ENCODE data around the gene PTPN1.
"Not testable (repeated sequence)": the region's sequence is repeated elsewhere in the genome, so short reads cannot be mapped to it uniquely, and the experiment has no call there.

Gene PTPN1

DNA sequence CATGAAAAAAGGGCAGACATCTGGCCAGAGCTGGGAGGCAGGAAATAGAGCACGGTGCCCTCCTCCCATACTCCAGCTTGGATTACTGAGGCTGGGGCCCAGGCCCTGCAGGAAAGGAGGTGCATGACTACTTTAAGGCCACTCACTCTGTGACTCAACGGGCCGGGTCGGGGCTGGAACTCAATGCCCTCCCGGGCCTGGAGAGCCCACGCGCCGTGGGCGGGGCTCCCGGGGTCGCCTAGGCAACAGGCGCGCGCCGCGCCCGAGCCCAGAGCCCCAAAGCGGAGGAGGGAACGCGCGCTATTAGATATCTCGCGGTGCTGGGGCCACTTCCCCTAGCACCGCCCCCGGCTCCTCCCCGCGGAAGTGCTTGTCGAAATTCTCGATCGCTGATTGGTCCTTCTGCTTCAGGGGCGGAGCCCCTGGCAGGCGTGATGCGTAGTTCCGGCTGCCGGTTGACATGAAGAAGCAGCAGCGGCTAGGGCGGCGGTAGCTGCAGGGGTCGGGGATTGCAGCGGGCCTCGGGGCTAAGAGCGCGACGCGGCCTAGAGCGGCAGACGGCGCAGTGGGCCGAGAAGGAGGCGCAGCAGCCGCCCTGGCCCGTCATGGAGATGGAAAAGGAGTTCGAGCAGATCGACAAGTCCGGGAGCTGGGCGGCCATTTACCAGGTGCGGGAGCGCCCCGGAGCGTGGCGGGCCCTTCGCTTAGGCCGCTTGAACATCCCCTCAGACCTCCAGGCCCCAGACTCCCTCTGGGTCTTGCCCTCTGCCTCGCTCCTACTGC lies at the start of gene PTPN1:
Gene PTPN1, plus strand, starts transcription at position 461 of the 783 bp plus-strand sequence. Its CDS starts 145 bp downstream, at position 606.
- DNase-seq: peak; percentile 97 to 99

DNA sequence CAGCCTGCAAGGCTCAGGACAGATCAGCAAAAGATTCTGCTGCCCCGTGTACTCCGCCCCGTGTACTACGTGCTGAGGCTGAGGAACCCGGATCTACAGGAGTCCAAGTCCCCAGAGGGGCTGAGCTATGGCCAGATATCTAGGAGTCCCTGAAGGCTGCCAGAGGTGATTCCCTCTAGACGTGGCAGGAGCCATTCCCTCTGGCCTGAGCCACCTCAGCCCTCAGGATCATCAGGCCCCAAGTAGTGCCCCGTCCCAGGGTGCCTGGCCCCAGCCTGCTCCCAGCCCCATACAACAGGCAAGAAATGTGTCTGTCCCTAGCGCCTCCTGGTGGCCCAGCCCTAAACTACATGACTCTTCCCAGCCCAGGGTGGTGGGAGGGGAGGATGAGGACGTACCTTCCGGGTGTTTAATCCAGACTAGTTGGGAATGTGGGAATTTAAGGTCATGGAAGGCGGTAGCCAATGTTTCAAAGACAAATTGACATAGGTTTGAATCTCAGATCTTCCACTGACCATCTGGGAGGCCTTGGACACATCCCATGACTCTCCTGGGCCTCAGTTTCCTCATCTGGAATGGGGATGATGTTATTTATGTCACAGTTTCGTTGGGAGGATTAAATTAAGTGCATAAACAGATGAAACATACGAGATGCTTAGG lies 49.4 kb upstream of the PTPN1 start:
- DNase-seq: peak; percentile 65 to 76

DNA sequence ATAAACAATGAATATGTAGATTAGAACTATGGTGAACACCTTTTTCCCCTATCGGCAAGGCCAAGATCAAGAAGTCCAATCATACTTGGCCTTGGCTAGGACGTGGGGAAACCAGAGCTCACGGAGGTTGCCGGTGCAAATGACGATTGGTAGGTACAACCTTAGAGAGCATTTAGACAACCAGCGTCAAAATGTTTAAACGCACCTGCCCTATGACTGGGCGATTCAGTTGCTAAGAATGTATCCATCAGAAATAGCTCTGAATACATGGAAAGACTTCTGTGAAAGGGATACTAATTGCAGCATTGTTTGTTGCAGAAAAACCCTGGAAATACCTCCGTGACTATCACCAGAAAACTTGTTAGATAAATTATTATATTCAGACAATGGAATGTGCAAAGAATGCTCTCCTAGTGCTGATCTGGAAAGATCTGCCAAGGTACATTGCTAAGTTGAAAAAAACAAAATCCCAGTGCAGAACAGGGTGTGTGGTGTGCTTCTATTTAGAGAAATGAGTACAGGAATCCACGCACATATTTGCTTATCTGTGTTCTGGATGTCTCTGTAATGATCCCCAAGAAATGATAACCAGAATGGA lies 48.0 kb upstream of the PTPN1 start:
- no peak for DNase-seq

DNA sequence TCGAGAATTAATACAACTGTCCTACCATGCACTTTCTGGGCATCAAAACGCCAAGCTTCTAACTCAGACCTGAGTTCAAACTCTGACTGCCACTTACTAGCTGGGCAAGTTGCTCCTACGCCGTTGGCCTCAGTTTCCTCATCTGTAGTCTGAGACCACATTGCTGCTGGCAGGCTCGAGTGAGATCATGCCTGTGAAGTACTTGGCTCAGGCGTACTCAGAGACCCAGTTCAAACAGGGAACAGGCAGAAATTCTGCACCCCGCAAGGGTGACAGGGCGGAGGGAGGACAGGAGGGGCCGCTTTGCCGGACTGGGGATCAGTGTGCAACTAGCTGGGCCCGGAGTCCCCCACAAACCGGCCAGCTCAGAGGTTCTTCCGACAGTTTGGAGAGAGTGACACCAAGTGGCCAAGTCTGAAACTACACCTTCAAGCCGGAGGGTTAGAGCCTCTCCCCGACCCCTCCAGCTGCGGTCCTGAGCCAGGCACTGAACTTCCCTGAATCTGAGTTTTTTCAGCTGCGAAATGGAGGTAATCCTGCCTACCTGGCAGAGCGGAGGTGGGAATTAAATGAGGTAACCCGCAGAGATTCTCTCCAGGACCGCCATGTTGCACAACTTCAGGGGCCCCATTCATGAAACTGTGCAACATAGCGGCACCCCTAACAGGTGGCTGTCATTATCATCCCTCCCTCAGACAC lies 46.0 kb upstream of the PTPN1 start:
- peak; percentile 39 to 46 for DNase-seq

DNA sequence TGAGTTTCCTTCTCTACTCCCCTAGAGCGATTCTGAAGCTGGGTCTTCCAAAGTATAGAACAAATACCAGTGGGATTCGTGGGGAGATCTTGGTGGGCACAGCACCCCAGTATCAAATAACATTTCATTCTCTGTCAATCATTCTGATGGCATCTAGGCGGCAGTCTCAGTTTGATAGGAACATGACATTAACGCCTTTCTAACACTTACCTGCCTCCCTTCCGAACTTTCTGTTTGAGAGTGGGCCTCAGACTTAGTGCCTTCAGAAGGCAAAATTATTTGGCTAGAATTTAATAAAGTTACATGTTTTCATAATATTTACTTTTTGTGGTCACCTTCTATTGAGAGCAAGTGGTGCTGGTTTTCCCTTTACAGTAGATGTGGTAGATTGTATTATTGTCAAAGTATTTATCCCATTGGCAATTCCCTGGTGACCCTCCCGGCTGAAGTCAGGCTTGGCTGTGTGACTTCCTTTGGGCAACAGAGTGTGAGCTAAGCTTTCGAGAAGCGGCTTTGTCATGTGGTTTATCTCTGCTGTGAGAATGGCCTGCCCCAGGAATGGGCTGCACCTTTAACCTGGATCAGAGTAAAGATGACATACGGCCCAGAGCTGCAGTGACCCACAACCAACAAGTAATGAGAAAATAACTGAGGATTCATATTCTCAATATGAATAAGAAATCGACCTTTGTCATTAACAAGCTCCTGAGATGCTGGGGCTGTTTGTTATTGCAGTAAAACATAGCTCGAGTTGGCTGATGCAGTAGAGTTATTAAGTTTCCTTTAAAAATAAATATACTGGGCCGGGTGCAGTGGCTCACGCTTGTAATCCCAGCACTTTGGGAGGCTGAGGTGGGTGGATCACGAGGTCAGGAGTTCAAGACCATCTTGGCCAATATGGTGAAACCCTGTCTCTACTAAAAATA lies 45.2 kb upstream of the PTPN1 start:
- no peak for DNase-seq

DNA sequence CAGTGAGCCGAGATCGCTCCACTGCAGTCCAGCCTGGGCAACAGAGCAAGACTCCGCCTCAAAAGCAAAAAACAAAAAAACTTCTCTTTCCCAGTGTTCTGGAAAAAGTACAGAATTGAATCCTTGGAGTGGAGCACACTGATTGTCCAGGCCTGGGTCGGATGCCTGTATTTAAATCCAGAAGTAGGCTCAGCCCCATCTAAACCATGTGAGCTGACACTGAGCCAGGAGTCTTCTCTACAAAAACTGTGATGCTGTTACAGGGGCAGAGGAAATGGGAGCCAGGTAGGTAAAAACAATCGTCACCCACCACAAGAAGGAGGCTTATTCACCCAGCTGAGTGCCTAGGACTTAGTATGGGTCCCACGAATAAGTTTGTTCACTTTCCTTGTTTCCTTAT lies 43.0 kb upstream of the PTPN1 start:
- no peak for DNase-seq

DNA sequence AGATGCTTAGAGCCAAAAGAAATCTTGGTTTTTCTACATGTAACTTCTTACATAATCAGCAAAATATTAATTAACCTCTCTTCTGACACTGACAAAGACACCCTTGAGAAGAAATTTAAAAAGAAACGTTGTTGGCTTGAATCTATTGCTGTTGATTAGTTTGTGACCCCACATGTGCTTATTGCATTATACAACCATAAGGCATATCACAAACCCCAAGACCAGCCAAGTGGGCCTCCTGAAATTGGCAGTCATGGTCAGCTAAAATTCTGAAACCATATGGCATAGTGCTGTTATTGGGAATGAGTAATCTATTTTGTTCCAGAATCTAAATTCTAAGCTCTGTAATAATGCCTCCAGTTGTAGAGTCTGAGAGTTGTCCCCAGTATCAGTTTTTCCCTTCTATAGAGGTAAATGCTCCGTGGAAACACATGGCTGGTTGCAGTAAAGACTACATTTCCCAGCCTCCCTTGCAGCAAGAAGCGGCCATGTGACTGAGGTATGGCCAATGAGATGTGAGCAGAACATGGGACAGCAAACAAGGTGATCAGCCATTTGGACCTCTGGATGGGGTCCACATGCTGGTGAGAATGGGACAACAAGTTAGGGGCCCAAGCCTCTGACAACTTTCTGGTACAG lies 42.3 kb upstream of the PTPN1 start:
- peak in 1 of 2 experiments; percentile 12 for DNase-seq

DNA sequence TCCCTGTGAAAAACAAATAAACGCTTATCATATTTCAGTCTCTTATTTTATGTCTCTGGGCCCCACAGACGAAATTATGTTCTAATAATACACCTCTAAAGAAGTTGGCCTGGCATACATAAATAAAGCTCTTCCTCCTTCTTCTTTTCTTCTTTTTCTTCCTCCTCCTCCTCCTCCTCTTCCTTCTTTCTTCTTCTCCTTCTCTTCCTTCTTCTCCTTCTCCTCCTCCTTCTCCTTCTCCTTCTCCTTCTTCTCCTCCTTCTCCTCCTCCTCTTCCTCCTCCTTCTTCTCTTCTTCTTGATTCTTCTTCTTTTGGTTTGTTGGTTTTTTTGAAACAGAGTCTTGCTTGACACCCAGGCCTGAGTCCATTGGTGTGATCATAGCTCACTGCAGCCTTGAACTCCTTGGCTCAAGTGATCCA lies 41.8 kb upstream of the PTPN1 start:
- DNase-seq: no peak

DNA sequence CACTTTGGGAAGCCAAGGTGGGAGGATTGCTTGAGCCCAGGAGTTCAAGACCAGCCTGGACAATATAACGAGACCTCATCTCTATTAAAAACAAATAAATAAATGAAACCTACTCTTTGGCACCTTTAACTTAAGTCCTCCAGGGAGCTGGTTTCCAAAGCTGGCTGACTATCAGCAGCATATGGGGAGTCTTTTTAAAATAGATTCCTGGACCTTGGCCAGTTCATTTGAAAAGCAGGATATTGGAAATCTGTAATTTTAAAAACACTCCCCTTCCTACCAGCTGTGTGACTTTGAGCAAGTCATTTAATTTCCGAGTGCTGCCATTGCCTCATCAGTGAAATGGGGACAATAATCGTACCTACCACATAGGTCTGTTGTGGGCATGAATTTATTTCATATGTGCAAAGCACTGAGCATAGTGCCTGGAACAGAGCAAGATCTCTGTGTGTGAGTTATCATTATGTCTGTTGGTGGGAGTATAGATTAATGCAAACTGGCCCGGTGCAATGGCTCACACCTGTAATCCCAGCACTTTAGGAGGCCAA lies 40.9 kb upstream of the PTPN1 start:
- no peak for DNase-seq

DNA sequence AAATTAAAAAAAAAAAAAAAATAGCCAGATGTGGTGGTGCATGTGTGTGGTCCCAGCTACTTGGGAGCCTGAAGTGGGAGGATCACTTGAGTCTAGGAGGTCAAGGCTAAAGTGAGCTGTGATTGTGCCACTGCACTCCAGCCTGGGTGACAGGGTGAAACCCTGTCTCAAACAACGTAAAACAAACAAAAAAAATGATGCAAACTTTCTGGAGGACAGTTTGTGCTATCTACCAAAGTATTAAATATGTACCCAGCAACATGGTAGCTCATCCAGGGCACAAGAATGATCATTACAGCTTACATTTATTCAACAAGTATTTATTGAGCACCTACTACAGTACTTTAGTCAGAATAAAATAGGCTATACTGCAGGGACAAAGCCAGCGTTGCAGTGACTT lies 40.4 kb upstream of the PTPN1 start:
- no peak for DNase-seq

DNA sequence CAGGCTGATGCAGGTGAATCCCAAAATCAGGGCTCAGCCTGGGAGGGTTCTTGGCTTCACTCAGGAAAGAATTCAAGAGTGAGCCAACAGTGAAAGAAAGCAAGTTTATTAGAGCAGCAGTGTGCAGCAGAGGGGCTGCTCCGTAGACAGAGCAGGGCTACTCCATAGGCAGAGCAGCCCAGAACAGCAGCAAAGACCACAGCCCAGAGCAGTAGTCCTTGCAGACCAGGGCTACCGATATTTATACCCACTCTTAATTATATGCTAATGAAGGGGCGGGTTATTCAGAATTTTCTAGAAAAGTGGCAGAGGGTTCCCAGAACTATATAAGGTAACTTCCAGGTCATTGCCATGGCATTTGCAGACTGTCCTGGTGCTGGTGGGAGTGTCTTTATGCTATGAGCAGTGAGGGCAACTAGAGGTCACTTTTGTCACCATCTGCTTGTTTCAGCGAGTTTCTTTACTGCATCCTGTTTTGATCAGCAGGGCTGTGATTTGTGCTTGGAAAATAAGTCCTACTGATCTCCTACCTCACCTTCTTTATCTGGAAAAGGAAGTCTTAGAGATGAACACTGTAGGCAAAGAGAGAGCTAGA lies 39.8 kb upstream of the PTPN1 start:
- no peak for DNase-seq

DNA sequence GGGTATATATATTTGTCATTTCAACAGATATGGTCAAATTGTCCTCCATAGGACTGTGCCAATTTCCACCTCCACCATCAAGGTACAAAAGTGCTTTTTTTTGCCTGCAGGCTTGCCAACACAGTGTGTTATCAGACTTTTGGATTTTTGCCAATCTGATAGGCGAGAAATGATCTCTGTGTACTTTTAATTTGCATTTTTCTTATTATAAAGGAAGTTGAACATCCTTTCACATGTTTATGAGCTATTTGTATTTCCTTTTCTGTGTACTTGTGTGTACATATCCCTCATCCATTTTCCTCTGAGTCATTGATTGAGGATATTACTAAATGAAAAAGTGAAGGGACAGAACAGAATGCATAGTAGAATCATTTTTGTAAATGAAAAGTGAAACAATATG lies 39.0 kb upstream of the PTPN1 start:
- DNase-seq: no peak

DNA sequence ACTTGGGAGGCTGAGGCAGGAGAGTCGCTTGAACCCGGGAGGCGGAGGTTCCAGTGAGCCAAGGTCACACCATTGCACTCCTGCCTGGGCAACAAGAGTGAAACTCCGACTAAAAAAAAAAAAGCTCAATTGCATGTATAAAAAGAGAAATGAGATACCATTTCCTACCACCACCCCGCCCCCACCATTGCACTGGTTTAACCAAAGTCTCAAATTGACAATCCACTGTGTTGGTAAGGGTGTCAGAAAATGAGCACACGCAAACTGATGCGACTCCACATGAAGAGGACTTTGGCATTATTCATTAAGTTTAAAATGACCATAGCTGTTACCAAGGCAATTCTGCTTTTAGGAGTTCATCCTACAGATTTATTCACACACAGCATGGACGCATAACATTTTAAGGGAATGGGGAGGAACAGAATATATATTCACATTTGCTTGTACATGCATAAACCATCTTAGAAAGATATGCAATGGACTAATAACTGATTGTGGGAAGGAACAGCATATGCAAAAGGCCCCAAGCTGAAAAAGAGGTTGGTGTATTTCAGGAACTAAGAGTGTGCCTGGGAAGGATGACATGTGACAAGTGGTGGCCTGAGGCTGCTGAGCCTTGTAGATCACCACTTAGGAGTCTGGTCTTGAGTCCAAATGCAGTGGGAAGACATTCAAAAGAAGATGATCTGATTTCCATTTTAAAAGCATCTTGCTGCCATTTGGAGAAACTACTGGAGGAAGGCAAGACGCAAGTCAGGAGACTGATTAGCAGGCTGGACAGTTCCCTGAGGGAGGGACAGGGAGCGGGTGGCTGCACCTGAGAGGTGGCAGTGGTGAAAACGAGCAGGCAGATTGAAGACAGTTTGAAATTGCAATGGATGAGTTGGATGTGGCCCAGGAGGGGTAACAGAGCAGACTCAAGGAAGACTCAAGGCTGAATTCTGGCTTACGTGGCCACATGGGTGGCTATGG lies 37.2 kb upstream of the PTPN1 start:
- DNase-seq: no peak

DNA sequence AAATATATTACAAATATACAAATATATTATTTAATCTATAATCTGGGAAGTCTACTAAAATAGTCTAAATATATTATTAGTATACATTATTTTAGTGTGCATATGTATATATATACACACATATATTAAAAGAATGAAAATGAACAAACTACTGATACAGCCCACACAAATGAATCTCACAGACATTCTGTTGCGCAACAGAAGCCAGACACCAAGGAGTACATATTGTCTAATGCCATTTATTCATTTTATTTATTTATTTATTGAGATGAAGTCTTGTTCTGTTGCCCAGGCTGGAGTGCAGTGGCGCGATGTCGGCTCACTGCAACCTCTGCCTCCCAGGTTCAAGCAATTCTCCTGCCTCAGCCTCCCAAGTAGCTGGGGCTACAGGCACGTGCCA lies 35.8 kb upstream of the PTPN1 start:
- not testable (repeated sequence) for DNase-seq

DNA sequence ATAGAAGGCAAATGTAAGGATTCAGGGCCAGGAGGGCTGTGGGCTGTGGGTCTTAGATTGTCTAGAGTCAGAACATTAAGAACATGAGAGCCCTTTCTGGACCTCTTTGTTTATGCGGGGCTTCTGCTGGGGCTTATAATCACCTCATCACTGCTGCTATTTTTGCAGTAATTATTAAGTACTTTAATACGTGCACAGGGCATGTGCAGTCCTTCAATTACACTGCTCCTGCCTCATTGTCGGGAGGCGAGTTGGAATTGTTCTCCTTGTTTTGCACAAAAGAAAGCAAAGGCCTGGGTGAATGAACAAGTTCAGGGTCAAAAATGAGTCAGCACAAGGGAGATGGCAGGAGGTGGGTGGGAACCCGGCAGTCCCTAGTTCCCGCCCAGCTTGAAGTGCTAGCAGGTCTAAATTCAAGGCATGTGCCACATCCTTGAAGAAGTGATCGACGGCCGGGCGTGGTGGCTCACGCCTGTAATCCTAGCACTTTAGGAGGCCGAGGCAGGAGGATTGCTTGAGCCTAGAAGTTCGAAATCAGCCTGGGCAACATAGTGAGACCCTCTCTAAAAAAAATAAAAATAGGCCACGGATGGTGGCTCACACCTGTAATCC lies 34.4 kb upstream of the PTPN1 start:
- no peak for DNase-seq

DNA sequence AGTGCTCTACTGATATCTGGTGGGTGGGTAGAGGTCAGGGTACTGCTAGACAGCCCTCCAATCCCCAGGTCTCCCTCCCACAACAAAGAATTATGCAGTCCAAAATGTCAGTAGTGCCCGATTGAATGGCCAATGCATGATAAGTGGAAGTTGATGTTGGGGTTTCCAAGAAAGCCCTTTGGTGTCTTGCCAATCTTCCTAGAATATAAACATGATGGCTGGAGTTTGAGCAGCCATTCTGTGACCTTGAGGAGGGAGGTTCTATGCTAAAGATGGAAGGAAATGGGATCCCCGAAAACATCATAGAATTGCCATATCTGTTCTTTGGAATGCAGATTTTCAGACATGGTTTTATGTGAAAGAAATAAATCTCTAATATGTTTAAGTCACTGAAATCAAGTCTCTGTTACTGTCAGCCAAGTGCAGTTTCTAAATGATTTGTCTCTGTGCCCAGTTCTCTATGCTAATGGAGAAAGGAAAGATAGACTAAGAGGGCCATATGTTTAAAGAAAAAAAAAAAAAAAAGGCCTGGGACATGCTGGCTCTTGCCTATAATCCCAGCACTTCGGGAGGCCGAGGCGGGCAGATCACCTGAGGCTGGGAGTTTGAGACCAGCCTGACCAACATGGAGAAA lies 32.8 kb upstream of the PTPN1 start:
- no peak for DNase-seq

DNA sequence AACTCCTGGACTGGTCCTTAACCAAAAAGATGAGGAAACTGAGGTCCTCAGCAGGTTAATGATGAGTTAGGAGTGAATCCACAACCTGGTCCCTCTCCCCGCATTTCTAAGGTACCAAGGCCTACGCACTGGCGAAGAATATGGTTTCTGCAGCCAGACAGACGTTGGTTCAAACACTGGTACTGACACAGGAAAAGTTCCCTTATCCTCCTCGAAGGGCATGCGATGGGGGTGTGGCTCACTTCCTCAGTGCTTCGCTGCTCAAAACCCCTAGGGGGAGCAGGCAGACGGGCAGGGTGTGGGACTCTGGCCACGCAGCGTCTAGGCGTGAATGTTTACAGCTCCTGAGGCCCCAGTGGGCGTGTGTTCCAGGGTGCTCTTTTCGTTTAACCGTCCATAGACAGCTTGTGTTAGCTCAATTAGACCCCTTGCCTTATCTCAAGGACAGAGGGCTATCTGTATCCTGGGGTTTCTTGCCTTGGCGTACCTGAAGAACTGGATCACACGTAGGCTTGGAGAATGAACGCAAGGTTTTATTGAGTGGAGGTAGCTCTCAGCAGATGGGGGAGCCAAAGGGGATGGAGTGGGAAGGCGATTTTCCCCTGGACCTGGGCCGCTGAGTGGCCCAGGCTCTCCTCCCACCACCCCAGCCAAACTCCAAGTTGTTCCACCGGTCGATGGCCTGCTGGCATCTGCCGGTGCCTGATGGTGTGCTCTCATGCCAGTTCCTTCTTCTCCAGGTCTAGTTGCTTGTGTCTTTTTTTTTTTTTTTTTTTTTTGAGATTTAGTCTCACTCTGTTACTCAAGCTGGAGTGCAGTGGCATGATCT lies 31.8 kb upstream of the PTPN1 start:
- DNase-seq: peak; percentile 63 to 76

DNA sequence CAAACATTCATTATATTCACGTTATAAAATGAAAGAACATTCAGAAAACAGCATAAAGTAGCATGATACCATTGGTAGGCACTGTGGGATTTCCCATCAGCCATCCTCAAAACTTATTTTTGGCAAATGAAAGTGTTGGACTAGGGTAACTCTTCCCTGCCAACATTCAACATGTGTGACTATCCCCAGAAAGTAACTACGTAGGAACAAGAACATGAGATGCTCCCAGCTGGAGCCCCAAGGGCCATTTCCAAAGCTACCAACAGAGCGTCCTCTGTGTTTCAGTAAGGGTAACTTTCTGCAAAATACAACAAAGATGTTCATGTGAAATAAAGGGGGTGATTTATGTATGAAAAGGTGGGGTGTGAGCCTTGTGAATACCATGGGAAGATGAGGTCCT lies 28.4 kb upstream of the PTPN1 start:
- DNase-seq: no peak
